Kidney tubule cell (primary cell): ENCODE results near the gene CFAP161.
"Not testable (repeated sequence)": the region's sequence is repeated elsewhere in the genome, so short reads cannot be mapped to it uniquely, and the experiment has no call there.

Source experiments
- DNase-seq: peaks from one replicate; pipeline ENCODE4 v3.0.0-alpha.2; 2018; ENCODE audit warnings: low spot score

Gene CFAP161

DNA sequence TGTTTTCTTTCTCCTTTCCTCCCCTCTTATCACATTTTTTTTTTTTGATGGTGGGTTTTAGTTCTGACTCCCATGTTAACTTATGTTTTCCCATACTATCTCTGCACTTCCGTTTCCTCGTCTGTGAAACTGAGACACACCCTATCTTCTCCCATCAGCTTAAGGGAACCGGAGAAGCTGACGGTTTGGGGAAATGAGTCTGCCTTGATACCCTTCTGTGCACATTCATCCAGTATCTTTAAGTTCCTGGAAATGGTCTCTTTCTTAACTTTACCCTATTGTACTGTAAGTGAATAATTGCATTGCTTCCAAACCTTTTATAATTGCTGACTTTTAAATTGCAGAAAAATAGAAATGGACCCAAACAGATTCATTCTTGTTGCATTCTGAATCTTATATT lies 26.2 kb upstream of the CFAP161 start:
- DNase-seq, result no peak

DNA sequence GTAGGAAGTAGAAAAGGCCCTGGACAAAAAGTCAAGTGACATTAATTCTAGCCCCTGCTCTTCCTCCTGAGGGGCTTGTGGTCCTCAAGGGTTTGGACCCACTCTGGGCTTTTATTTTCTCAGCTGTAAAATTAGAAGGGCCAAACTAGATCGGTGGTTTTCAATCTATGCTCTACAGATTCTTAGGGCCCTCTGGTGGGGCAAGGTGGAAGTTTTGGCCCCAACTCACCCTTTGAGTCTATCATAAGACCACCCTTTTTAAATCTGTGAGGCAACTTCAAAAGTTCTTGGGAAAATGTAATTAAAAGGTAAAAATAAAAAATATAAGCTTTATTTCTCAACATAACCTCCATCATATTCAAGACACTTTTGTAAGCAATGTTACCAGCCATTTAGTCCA lies 25.6 kb upstream of the CFAP161 start:
- no peak for DNase-seq

DNA sequence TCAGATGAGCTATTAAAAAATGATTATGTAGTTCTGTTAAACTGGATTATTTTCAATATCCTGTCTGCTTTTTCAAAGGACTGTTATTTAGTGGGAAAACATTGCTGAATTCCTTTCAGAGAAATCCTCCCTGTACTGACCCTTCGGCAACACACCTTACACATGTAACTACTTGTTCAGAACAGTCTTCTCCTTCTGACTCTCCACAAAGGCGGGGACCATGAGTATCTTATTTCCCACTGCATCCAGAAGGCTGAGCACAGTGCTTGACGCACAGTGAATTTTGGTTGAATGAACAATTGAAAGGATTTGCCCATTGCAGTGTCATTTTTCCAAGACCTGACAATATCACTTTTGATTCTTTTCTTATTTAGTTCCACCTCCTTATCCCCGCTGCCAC lies 23.1 kb upstream of the CFAP161 start:
- DNase-seq, result no peak

DNA sequence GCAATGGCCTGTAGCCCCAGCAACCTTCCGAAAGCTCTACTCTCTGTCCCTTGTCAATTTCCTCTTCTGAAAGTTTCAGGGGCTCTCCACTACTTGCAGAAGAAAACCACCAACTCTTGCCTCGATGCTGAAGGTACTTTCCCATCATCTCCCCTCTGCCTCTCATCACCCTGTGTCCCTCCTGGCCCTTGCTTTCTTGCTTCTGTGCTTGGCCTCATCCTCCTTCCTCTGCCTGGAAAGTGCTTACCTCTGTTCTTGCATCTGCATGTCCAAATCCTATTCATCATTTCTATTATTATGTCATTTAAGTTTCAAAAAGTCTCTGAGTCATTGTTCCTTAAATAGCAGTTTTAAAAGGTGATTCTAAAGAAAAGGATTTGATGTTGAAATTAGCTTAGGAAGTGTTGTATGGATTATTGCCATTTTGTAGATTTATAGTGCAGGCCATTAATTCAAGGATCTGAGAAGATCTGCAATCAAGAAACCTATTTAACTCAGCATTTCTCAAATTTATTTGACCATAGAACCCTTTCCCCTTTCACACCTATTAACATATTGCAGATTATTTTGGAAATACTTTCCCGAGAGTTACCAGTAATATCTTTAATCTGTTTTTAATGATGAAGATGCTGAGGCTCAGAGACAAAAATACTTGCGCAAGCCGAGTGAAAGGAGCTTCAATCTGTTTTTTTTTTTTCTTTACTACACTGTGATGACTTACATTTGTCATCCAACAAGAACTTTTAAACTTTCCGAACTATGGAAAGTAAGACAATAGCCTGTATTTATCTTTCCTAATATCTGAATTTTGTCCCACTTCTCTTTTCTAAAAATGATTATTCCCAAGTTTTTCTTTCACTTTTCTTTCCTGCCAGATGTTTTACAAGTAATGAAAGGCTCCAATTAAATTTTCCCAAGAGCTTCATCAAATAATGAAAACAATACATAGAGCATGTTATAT lies 22.3 kb upstream of the CFAP161 start:
- no peak for DNase-seq

DNA sequence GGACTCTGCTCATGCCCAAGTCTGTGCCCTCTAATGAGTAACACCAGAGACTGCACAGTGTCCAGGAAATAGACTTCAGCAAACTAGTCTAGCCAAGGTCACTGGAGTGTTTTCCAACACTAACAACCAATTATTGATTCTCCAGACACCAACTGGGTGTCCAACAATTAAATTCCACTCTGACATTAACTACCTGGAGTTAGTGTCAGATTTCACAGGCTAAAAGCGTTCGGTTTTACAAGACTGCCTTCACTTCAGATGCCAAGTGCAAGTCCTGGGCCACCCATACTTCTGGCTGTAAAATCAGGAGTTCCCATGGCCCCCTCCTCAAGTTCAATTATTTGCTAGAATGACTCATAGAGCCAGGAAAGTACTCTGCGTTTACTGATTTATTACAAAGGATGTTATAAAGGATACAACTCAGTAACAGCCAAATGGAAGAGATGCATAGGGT lies 20.8 kb upstream of the CFAP161 start:
- DNase-seq, result peak; percentile 22

DNA sequence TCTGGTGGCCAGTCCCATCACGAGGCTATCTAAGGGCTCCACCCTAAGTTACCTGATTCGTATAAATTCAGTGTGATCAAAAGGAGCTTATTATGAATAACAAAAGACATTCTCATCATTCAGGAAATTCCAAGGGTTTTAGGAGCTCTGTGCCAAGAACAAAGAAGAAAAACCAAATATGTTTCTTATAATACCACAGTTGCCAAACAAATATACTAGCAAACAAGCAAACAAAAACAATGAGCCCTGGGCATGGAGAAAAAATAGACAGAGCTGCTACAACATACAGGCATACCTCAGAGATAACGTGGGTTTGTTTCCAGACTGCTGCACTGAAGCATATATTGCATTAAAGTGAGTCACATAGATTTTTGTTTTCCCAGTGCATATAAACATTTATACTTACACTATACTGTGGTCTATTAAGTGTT lies 20.2 kb upstream of the CFAP161 start:
- no peak for DNase-seq

DNA sequence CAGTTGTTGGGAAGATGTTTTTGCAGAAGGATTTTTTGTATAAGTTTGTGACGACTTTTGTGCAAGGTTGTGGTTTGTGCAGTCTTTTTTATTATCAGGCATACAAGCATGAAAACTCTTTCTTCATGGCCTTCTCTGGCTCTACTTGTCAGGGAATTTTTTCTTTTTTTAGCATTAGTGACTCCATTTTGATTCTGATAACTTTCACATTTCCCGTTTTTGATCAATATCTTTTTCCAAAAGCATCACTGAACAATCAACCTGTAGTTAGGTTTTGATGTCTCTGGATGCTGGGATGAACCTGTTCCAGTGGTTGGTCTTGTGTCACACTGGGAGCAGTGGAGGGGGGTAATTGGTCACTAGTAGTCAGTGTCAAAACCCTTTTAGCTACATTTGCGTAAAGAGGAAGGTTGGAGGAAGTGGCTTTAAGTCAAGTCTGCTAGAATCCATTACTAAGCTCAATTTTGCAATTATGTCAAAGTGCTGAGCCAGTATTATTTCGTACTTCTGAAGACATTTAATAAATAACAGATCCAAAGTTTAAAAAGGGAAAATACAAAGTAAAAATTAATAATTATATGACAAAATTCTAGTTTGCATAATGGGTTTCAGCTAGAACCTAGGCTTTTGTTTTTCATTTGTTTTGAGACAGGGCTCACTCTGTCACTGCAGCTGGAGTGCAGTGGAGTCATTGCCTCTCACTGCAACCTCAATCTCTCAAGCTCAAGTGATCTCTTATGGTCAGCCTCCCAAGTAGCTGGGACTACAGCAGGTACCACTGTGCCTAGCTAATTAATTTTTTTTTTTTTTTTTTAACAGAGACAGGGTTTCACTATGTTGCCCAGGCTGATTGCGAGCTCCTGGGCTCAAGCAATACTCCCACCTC lies 18.8 kb upstream of the CFAP161 start:
- no peak for DNase-seq

DNA sequence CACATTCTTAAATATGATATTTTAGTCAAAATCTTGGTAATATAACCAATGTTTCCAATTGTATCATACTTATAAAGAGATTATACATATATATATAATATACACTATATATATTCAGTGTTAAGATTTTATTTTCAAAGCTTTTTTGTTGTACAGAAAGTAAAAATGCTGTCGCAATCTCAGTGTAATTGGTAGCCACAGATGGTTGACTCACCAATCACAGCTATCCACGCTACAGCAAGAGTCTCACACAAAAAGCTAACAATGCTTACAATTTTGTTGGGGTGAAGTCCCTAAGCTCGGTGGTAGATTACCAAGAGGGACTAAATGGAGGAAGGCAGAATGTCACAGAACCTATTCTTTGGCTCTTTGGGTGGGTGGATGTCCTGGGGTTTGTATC lies 16.9 kb upstream of the CFAP161 start:
- no peak for DNase-seq

DNA sequence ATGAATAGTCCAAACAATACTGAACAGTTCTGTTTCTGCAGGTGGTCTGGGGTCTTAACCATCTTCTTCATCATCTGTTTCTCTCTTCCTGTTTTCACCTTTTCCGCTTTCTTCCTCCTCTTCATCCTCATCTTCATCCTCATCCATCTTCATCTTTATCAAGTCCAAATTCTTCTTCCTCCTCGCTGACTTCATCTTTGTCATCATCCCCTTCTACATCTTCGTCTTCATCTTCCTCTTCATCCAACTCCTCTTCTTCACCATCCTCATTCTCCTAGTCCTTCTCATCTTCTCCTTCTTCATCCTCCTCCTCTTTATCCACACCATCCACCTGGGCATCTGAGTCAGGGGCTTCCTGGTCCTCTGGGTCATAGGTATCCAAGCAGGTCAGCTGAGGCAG lies 16.5 kb upstream of the CFAP161 start:
- DNase-seq, result no peak

DNA sequence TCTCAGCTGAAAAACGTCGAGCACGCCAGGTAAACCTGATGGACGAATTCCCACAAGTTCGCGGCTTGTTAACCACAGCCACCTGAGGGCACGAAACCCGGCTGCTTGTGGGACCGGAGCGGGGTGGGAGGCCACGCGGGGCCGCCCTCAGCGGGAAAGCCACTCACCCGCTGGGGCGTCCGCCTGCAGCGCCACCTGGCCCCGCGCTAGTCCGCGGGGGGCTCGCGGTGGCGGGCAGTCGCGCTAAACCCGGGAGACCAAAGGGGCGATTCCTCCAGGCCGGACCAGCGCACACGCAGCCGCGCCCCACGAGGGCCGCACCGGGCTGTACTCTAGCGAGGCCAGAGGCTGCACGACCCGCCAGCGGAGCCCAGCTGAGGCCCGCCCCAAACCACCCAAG lies 15.7 kb upstream of the CFAP161 start:
- DNase-seq, result no peak

DNA sequence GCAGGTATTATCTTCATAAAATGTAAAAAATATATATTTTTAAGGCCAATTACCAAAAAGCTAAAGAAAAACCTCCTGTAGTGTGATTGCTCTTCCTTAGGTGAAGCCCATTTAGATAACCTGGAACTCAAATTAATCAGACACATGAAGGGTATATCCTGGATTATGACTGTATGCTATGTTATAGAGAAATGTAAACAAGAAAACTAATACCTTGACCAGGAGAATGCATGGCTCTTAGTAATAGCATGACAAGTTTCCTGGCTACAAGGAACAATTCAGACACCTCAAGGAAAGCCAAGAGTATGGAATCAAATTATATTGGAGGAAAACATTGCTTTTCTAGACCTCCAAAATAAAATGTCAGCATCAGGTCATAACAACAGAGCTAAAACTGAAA lies 14.0 kb upstream of the CFAP161 start:
- DNase-seq, result no peak

DNA sequence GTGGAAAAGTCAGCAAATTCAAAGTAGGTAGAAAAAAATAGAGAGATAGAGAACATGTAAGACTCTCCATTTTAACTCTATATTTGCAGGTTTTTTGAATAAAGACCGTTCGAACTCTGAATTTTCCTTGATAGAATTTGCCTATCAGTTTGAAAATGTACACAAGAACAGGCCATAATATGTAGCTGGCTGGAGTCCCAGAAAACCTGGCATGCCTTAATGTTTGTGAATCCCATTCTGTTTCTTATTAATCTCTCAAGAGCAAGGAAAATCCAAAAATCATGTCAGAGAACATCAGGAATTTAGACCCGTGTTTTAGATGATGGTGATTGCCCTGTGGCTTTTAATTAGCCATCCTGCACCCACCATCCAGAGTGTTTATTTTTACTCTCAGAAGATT lies 7.2 kb upstream of the CFAP161 start:
- DNase-seq, result no peak

DNA sequence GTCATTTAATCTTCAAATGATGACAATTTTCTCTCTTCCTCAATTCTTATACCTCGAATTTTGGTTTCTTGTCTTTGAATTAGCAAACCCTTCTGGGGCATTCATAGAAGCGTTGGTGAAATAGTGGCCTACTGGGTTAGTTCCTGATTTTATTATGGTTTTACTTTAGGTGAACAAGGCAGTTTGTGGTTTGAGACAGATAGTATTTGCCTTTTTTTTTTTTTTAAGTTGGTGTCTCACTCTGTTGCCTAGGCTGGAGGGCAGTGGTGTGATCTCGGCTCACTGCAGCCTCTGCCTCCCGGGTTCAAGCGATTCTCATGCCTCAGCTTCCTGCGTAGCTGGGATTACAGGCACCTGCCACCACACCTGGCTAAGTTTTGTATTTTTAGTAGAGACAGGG lies 7.4 kb downstream of the CFAP161 start:
- DNase-seq, result not testable (repeated sequence)

DNA sequence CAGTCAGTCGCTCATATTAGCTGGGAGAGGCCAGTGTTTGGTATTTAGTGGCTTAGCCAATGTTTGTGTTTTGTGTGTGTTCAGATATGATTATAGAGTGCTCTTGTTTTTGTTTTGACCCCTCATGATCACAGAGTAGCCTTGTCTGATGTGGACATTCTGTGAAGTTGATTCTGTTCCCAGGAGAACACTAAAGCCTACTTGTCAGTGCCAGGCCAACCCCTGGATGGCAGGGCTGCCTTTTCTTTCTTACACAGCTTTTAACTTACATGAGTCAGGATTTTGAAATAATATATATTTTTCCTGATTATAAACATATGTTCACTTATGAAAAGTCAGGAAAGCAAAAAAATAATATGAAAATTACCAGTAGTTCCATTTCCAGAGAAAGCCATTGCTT lies 11.9 kb downstream of the CFAP161 start:
- no peak for DNase-seq

DNA sequence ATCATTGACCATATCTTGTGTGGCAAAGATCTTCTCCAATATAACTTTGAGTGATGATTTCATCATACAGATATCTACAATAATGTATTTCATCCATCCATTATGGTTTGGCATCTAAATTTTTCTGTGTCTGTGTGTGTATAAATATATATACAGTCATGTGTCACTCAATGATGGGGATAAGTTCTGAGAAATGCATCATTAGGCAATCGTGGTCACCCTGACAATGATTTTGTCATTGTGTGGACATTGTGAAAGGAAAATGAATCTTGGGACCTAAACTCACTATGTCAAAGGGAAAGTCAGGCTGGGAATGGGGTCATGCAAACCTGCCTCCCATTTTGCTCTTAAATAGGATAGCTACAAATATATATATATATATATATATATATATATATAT lies 12.4 kb downstream of the CFAP161 start:
- no peak for DNase-seq

DNA sequence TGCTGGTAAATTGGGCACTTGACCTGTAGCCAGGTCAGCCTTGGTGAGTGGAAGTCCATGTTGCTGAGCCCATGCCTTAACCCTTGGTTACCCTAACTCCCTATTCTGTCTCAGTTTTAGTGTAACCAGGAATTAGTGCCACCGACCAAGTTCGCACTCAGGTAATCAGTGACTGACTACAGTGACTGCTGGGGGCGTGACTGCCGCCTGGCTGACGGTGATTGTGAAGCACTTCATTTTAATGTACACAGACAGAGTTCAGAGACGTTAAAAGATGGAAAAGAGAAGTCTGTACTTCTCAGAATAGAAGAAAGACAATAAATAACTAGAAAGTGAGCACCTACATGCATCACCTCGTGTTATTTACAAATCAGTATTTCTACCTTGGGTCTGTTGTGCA lies 17.3 kb downstream of the CFAP161 start:
- DNase-seq, result no peak

DNA sequence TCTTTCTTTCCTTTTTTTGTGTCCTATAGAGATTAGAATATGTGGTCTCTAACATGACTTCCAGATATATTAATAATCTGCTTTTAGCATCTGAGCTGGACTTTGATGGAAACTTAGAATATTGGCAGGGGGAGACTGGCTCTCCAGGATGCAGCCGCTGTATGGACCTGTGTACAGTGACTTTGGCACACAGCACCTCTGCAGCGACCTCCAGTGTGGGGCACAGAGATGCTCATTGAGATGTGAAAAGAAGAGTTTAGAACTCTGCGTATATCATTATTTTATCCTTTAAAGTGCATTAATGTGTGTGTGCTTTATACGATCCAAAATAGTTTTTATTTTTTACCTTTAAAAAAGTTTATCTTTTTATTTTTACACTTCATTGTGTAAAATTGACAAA lies 18.3 kb downstream of the CFAP161 start:
- no peak for DNase-seq

DNA sequence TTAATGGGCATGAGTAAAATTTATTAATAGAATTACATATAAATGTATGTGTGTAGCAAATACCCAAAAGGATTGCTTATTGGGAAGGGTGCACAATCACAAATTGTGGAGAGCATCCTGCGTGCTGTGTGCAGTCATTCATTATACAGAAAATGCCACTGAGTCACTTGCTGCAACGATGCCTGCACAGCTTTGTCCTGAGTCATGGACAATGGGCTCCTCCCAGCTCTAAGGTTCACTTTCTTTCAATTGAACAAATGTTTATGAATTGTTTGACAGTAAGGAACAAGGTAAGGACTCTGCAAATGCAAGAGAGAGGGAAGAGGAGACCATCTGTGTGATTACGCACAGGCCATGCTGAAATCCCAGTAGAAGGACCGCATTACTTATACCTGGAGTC lies 18.7 kb downstream of the CFAP161 start:
- DNase-seq, result peak; percentile 56

DNA sequence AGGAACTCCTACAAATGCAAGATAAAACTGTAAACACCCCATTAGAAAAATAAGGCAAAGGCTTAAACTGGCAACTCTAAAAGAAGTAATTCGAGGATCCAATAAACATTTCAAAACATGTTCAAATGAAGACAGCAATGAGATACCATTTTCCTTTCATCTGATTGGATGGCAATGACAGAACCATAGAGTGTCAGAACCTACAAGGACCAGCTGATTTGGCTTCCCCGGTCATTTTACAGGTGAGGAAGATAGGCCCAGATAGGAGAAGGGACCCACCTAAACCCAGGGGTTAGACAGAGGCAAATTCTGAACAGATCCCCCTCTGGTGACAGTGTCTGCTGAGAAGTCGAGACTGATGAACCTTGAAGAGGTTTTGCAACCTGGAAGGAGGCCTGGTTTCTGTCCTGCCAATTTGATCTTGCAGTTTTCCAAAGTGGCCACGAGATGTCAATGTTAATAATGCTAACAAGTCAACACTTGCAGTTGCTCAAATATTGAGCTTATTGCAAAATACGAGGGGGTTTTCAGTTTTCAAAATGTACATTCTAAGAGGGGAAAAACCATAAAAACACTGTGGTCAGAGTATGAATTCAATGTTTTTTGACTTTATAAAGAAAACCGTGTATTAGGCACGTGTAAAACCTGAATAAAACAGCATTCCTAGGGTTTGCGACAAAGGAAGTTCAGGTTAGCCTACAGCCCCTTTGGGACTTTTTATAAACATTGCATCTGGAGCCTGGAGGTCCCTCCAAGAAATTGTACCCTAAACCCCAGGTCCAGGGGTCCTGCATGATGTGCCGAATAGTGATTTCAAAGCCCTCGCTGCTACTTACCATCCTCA lies 21.5 kb downstream of the CFAP161 start:
- DNase-seq, result peak; percentile 49

DNA sequence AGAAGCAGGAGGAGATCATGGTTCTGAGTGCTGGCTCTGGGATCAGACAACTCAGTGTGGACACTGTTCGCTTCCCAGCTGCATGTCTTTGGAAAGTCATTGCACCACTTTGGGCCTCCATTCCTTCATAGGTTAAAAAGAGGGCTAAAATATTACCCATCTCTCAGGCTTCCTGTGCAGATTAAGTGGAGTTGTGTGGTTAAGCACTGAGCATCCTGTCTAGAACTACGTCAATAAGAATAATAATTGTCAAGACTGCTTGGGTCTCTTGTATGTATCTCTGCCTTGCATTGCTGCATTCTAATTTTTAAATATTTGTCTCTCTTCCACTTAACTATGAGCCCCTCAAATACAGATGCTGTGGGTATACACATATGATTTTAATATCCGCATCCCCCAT lies 22.3 kb downstream of the CFAP161 start:
- DNase-seq, result no peak

DNA sequence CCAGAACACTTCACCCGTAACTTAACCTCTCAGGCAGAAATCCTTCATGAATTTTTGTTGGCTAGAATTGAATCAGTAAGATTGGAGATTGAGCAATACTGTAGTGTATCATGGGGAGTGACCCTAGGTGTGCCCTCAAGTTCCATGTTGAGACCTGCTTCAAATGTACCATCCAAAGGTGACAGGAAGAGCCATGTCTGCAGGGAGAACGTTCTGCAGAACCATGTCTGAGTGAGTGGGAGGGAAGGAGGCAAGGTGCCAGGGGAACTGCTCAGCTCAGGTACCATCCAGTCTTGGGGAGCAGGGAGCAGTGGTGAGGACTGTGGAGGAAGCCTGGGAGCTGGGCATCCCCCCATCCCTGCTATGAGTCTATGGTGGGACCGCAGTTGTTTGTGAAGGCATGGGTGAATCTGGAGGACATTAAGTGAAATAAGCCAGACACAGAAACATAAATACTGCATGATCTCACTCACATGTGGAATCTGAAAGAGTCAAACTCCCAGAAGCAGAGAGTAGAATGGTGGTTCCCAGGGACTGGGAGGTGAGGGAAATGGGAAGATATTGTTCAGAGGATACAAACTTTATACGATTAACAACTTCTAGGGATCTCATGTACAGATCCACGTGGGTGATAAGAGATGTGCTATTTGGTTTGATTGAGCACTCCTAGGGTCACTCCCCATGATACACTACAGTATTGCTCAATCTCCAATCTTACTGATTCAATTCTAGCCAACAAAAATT lies 23.3 kb downstream of the CFAP161 start:
- no peak for DNase-seq

DNA sequence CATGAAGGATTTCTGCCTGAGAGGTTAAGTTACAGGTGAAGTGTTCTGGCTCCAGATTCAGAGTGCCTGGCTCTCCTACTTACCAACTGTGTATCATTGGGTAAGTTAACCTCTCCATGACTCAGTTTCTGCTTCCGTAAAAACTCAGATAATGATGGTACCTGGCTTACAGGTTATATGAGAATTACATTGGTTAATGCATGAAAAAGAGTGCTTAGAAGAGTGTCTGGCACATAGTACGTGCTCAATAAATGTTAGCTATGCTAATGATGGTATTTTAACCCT lies 23.8 kb downstream of the CFAP161 start:
- DNase-seq, result no peak
